Measurements from ENCODE around the gene MBLAC1.

- TF ChIP-seq EP300 (IDR thresholded peaks at IDR 0.05) (no peak), CTCF (IDR thresholded peaks at IDR 0.05) (no peak)
Observed at GRCh38 chr7:100098913-100099312, 27.9 kb upstream of the MBLAC1 start.
